ENCODE results near the gene CHPF.

Gene CHPF

GRCh38 chr2:219531639-219532377 lies 11.8 kb downstream of the CHPF start:
- DNase-seq (ENCODE audit: low spot score) = no peak

- DNase-seq (ENCODE audit: low spot score) = peak; percentile 84
Observed at GRCh38 chr2:219530048-219530963, 13.3 kb downstream of the CHPF start.

GRCh38 chr2:219527472-219527871 lies 16.1 kb downstream of the CHPF start:
- no peak for DNase-seq (ENCODE audit: low spot score)

DNA sequence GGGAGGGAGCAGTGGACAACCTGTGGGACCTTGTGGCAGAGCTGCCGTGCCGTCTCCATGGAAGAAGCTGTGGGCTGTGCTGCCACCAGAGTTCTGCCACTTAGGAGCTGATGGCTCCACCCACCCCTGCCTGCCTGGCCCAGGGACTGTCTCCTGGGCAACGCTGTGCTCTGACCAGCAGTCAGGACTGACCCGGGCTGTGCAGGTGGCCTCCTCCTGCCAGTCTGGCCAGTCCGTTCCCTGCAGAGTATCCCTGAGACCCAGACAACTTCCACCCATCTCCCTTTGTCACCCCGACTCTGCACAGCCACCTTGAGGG lies 16.6 kb downstream of the CHPF start:
- no peak for DNase-seq (ENCODE audit: low spot score)

DNA sequence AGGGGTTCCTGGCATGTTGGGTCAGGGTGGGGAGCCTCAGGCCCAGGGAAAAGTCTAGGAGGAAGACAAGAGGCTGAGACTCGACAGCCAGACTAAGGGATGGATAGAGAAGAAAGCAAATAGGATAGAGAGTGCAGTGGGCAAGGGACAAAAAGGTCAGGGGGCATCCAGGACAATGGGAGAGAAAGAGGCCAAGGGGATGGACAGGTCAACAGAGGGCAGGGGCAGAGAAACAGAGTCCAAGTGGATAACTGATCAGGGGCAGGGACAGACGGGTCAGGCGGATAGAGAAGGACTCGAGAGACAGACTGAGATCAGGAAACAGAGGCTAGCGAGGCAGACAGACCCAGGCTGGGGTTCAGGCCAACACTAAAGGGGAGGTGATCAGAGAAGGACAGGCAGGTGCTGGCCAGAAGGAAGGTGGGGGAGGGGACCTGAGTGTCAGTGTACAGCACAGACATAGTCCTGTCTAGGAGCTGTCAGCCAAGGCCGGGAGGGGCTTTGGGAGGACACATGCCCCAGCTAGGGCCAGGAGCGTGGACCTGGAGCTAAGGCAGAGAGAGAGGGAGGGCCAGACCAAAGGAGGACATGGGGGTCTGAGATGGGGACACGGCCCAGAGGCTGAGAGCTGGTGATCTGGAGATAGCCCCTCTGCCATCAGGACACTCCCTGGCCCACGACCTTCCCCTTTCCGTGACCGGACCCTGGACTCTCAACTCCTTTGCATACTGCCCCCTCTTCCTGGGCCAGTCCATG lies 17.1 kb downstream of the CHPF start:
- no peak for DNase-seq (ENCODE audit: low spot score)

DNA sequence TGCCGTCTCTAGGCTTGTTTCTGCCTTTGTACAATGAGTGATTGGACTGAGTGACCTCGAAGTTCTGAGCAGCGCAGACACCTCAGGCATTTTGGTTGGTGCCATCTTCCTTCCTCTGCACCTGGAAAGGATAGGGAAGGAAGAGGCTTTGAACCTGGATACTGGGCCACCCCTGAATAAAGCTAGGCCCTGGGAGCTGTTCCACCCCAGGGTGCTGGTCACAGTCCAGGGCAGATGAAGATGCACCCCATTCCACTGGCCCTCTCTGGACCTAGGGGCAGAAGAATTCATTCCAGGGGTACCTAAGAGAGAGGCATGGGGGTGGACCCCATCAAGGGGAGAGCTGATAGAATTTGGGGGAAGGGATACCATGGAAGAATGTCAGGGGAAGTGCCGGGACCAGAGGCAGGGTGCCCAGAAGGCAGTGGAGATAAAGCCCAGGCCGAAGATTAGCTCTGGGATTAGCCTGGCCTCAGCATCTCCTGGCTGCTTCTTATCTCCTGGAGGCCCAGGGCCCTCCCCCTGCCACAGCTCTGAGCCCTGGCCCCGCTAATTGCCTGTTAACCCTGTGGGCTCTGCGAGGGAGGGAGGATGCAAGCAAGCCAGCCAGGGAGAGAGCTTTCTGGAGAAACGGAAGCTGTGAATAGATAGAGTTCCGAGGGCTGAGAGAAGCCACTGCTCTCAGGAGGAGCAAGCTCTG lies 17.9 kb downstream of the CHPF start:
- DNase-seq (ENCODE audit: low spot score) = no peak

DNA sequence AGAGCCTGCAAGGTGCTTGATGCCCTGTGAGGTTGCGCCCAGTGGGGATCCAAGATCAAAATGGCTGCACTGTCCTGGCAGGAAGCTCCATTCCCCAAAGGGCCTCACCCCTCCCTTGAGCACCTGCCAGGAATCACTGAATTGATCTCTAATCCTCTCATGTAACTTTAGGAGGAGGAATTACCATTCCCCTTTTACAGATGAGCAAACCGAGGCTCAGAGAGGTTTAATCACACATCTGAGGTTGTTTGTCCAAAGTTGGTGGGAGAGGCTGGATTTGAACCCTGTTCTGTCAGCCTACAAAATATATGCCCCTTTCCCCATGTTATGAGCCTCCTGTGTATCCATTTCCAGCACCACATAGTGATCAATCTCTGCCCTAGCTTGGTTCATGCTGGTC lies 18.8 kb downstream of the CHPF start:
- no peak for DNase-seq (ENCODE audit: low spot score)

DNA sequence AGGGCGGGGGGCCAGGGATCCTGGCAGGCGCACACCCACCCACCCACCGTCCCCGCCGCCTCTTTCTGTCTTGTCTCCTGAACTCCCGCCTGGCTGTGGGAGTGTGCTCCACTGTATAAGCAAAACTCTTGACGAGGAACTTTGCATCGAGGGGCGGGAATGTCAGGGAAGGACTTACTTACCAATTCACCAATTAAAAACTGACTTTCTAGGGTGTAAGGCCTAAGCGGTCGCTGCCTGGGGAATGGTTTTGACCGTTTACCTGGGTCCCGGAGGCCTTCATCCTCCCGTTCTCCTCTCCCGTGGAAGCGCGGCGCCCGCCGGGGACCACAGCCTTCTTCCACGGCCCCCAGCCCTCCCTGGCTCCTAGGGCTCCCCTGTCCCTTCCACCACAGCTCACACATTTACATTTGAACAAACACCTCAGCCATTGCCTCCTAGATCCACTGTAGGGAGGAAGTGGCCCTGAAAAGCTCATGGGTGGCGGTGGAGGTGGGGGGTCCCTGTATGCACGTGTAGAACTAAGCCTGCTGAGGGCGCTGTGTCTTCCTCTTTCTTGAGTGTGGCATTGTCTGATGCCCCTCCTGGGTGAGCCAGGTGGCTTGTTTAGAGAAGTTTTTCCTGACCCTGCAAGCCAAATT lies 20.5 kb downstream of the CHPF start:
- no peak for DNase-seq (ENCODE audit: low spot score)

- DNase-seq (ENCODE audit: low spot score) = no peak
Observed at GRCh38 chr2:219522111-219523030, 21.2 kb downstream of the CHPF start.

DNA sequence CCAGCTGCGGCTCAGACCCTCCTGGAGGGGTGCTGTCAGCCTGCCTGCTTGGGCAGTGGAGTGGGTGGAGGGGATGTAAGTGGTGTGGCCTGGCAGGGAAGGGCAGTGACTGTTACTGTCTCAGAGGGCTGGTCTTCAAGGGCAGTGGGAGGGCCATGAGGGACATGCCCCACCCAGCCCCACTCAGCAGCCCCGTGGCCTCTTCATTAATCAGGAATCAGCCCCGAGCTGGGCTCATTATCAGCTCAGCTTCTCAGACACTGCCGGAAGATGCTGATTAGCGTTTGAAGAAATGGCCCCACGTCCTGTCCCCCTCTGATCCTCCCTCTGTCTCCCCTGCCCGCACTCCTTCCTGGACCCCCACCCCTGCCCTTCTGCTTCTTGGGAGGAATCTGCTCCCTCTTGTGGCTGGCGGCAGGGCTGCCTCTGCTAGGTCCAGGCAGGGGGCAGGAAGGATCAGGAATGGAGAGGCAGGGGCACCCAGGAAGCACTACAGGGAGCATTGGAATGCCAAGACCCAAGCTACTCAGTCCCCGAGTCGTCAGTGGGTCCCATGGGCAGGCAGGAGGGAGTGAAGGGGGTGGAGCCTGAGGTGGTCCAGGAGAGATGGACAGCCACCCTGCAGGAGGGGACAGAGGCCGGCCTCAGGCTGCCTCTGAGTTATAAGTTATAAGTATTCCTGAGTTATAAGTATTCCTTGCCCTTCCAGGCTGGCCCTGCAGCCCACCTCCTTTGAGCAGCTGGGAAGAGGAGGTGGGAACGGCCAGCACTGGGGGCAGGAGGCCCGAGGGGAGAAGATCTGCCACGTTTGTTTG lies 22.3 kb downstream of the CHPF start:
- DNase-seq (ENCODE audit: low spot score) = no peak

- no peak for DNase-seq (ENCODE audit: low spot score)
Observed at GRCh38 chr2:219520079-219520478, 23.5 kb downstream of the CHPF start.

DNA sequence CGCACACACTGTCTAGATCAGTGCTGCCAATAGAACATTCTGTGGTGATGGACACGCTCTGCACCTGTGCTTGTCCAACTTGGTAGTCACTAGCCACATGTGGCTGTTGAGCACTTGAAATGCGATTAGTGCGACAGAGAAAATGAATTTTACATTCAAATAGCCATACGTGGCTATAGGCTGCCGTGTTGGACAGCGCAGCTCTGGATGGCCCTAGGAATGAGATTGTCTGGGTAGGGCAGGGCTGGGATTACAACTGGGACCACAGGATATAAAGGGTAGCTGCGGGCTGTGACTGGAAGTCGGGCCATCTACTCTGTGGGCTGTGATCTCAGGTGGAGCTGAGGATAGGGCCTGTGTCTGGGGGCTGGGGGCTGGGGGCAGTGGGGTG lies 24.1 kb downstream of the CHPF start:
- no peak for DNase-seq (ENCODE audit: low spot score)

DNA sequence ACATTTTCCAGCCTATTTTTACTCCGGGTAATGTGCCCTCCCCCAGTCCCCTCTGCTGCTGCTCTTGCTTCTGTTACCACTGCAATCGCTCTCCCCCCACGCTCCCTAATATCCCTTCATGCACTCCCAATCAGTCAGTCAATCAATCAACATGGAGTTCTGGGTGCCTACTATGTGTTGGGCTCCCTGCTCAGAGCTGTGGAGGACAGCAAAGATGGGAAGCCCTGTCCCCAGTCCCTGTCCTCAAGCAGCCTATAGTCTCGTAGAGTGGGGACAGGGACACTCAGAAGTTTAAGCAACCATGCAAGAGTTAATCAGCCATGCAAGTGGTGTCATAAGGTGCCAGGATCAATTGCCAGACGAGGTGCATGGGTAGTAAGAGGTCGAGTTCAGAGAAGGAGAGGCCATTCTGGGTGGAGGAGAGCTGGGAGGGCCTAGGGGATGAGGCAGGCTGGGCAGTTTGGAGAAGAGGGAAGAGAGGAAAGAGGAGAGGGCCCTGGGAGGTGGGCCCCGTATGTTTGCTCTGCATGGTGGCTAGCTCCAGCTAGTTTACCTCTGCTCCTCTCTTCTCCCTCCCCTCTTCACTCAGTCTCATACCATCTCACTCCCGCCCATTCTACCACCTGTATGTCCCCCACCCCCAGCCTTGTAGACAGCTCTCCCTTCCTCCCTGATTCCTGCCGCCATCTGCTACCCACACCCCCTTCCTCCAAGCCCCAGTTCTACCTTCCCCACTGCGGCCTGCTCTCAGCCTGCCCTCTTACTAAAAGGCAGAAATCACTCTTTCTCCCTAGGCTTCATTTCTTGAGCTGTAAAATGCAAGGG lies 25.4 kb downstream of the CHPF start:
- DNase-seq (ENCODE audit: low spot score) = no peak

DNA sequence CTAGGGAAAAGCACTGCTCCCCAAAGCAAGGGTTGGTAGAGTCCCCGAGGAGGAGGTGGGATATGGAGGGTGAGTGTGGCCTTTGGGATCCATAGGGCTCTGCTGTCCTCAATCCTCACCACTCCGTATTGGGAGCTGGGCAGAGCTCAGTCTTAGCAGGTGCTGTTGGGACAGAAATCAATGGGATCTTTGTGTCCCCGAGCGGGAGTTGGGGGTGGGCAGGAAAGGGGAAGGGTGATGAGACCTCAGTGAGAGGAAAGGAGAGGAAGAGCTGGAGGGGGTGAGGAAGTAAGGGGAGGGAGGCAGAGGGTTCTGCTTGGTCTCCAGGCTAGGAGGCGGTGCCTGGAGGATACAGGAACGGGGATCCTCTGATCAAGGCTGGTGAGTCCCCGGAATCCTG lies 26.7 kb downstream of the CHPF start:
- DNase-seq (ENCODE audit: low spot score) = no peak

DNA sequence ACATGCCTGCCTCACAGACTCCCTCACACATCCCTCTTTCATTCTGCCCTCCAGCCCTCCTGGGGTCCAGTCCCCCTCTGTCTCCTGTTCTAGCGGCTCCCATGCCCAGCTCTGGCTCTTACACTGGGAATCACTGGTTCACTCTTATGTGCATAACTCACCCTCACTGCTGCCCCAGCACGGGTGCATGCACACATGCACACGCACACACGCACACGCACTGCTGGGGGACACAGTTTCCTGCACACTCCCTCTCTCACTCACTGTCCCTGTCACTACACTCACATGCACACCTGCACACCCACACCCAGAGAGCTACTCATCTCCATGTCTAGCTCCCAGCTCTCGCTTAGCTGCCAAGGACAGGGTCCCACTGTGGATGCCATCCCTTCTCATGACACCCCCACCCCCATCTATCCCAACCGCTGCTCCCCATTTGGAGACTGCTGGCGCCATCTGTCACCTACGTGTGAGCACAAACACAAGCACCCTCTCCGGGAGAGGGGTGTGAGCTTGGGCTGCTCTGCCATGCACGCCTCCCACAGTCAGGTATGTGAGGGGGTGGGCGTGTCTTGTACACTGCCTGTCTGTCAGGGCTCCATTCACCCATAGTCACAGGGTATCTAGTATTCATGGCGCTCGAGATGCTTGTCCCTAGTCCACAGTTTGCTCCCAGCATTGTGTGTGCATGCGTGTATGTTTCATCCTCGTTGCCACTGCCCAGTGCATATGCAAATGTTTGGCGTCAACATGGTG lies 27.6 kb downstream of the CHPF start:
- no peak for DNase-seq (ENCODE audit: low spot score)

- DNase-seq (ENCODE audit: low spot score) = no peak
Observed at GRCh38 chr2:219514836-219515235, 28.8 kb downstream of the CHPF start.

GRCh38 chr2:219514196-219514761 lies 29.3 kb downstream of the CHPF start, which contains the start of gene ASIC4:
TSS of gene ASIC4 (plus strand) at chr2:219514482. CDS start at chr2:219514725, 243 bp downstream.
- no peak for DNase-seq (ENCODE audit: low spot score)

- DNase-seq (ENCODE audit: low spot score) = no peak
Observed at GRCh38 chr2:219513787-219514186, 29.8 kb downstream of the CHPF start.
